A673 (cell line): ENCODE data around the gene TRPV5. TPM values are rescaled to one million over a fixed set of nuclear protein-coding genes. Genes with fewer than 3 reads are reported as not detected.

Experiments used
- BruUV-seq: library from RNA; stranded (reverse); fragments of 400-500 nt; replicated peaks from 2 replicates; lab custom pipeline; 2021; lab: Mats Ljungman, UMichigan
- CTCF ChIA-PET: fragments of 300-600 bp; sonication (Branson Sonifier 250); formaldehyde crosslinking; loops from one replicate; lab custom pipeline; 2022; ENCODE audit warnings: antibody characterized with exemption; lab: Charles Lee
- POLR2A ChIA-PET: fragments of 300-600 bp; sonication (Branson Sonifier 250); formaldehyde crosslinking; loops from one replicate; lab custom pipeline; 2022; ENCODE audit warnings: antibody characterized with exemption; ENCODE audit not compliant: low non-redundant PET; lab: Charles Lee
- DNase-seq: peaks from one replicate; pipeline ENCODE4 v3.0.0-alpha.2; 2015; ENCODE audit warnings: low spot score
- H3K27ac ChIP-seq: fragments of 200-600 bp; sonication (generic); 2 replicates; pipeline ENCODE4 v1.5.1; 2016; ENCODE audit warnings: mixed run types, low read depth, mild to moderate bottlenecking, mixed read lengths, antibody characterized with exemption, low read length; ENCODE audit not compliant: poor library complexity, severe bottlenecking
- H3K27me3 ChIP-seq: fragments of 200-600 bp; sonication (generic); replicated peaks from 2 replicates; pipeline ENCODE4 v1.6.1; 2017; ENCODE audit warnings: mixed run types, low read depth, mild to moderate bottlenecking, mixed read lengths, antibody characterized with exemption, low read length; ENCODE audit not compliant: insufficient read depth, poor library complexity
- H3K36me3 ChIP-seq: fragments of 200-600 bp; sonication (generic); 2 replicates; pipeline ENCODE4 v1.6.1; 2016; ENCODE audit warnings: mixed run types, mild to moderate bottlenecking, mixed read lengths, antibody characterized with exemption, low read length; ENCODE audit not compliant: insufficient read depth, poor library complexity, severe bottlenecking
- H3K4me1 ChIP-seq: fragments of 200-600 bp; sonication (generic); 2 replicates; pipeline ENCODE4 v1.6.1; 2017; ENCODE audit warnings: mixed run types, mild to moderate bottlenecking, mixed read lengths, antibody characterized with exemption, low read length; ENCODE audit not compliant: insufficient read depth, poor library complexity, severe bottlenecking
- H3K4me3 ChIP-seq: fragments of 200-600 bp; sonication (generic); 2 replicates; pipeline ENCODE4 v1.5.1; 2016; ENCODE audit warnings: low read depth, mixed run types, mild to moderate bottlenecking, mixed read lengths, low read length; ENCODE audit not compliant: poor library complexity, severe bottlenecking
- H3K9me3 ChIP-seq: fragments of 200-600 bp; sonication (generic); 2 replicates; pipeline ENCODE4 v1.6.1; 2016; ENCODE audit warnings: mixed run types, low read depth, mild to moderate bottlenecking, mixed read lengths, antibody characterized with exemption, low read length; ENCODE audit not compliant: poor library complexity, severe bottlenecking
- CTCF ChIP-seq: fragments of 300-800, 200-600 bp; sonication (generic); conservative IDR thresholded peaks from 2 replicates; pipeline ENCODE4 v1.5.1; 2017; ENCODE audit warnings: low read depth, mild to moderate bottlenecking, antibody characterized with exemption, low read length, moderate library complexity, mixed read lengths
- EZH2 ChIP-seq: fragments of 200-600 bp; sonication (generic); IDR thresholded peaks from 2 replicates; pipeline ENCODE4 v1.6.1; 2017; ENCODE audit warnings: borderline replicate concordance, low read depth, mild to moderate bottlenecking, mixed read lengths, antibody characterized with exemption, low read length; ENCODE audit not compliant: poor library complexity, severe bottlenecking
- intact Hi-C: fragments of 100-400 bp; cut with micrococcal nuclease; formaldehyde crosslinking; loops from one replicate; pipeline ENCODE4 v1.10.0; 2022; ENCODE audit not compliant: unreplicated experiment
- total RNA-seq: library from RNA; stranded (reverse); gene quantifications from 2 replicates; pipeline ENCODE4 v1.2.3, GENCODE V29; 2021

The TRPV5 gene
- total RNA-seq, 1 experiment from 2014 or later, result not detected

- ChIA-PET CTCF (no interaction called here), POLR2A (no interaction called here)
- intact Hi-C loops, result no loop called here
- H3K27me3 ChIP-seq, result peaks cover 6% of the 10 kb centered on the region
- no peak overlapping the region for H3K27ac ChIP-seq
- H3K9me3 ChIP-seq, result no peaks in the 10 kb centered on the region
- no peak overlapping the region for H3K4me3 ChIP-seq
- no peak for DNase-seq
- no TSS peak for BruUV-seq
- H3K36me3 ChIP-seq, result no peaks in the 10 kb centered on the region
- TF ChIP-seq EZH2 (no peak), CTCF (no peak)
- no peaks in the 10 kb centered on the region for H3K4me1 ChIP-seq
Measured at GRCh38 chr7:142894985-142895593, 38.5 kb downstream of the TRPV5 start.

GRCh38 chr7:142894112-142894984, 39.2 kb downstream of the TRPV5 start:
- Histone ChIP-seq H3K4me1 (no peaks in the 10 kb centered on the region), H3K4me3 (no peak overlapping the region), H3K27ac (no peak overlapping the region), H3K9me3 (no peaks in the 10 kb centered on the region), H3K36me3 (no peaks in the 10 kb centered on the region), H3K27me3 (peaks cover 6% of the 10 kb centered on the region)
- ChIA-PET POLR2A (no interaction called here), CTCF (interaction anchor here (0.6 kb wide), 2 partner anchors 133 to 1141 kb away, joined by 3 to 7 read pairs; partner anchors contain the start of gene OR9A2)
- no TSS peak for BruUV-seq
- TF ChIP-seq CTCF (no peak), EZH2 (no peak)
- no peak for DNase-seq
- intact Hi-C loops, result no loop called here

GRCh38 chr7:142892951-142893350, 40.6 kb downstream of the TRPV5 start:
- H3K9me3 ChIP-seq, result no peaks in the 10 kb centered on the region
- no peak overlapping the region for H3K27ac ChIP-seq
- no peak overlapping the region for H3K4me3 ChIP-seq
- no peak for DNase-seq
- H3K4me1 ChIP-seq, result no peaks in the 10 kb centered on the region
- TF ChIP-seq EZH2 (no peak), CTCF (no peak)
- peaks cover 6% of the 10 kb centered on the region for H3K27me3 ChIP-seq
- intact Hi-C loops, result no loop called here
- no TSS peak for BruUV-seq
- no peaks in the 10 kb centered on the region for H3K36me3 ChIP-seq
- CTCF ChIA-PET, result no interaction called here
- POLR2A ChIA-PET, result no interaction called here
